Stomach (tissue), 9 donors: ENCODE data around the gene PPP1R13L. TPM values are rescaled to one million over a fixed set of nuclear protein-coding genes. Genes with fewer than 3 reads are reported as not detected.

Experiments
- DNase-seq, 2 donors: peaks; one replicate each; pipeline versions ENCODE4 v3.0.0 to v3.0.0-alpha.2; 2013 to 2019
- H3K27ac ChIP-seq, 5 donors: fragments of 200-600 bp in 4 of 5; sonication (generic) in 4 of 5; one replicate each; pipeline ENCODE4 v1.5.1; 2013 to 2019; ENCODE audit warnings: mild to moderate bottlenecking in 1 of 5, moderate library complexity in 1 of 5
- H3K27me3 ChIP-seq, 3 donors: fragments of 200-600 bp; sonication (generic); one replicate each; pipeline ENCODE4 v1.5.1; 2017 to 2019; ENCODE audit warnings: mixed run types in 1 of 3
- H3K36me3 ChIP-seq, 4 donors: fragments of 200-600 bp; sonication (generic); 1 replicate in 3 of 4; 2 replicates in 1 of 4; pipeline ENCODE4 v1.5.1; 2016 to 2019
- H3K4me1 ChIP-seq, 4 donors: fragments of 200-600 bp; sonication (generic); one replicate each; pipeline ENCODE4 v1.5.1; 2016 to 2019
- H3K4me3 ChIP-seq, 4 donors: fragments of 200-600 bp; sonication (generic) in 3 of 4; one replicate each; pipeline ENCODE4 v1.5.1; 2016 to 2019; ENCODE audit warnings: mild to moderate bottlenecking in 1 of 4
- H3K9me3 ChIP-seq, 4 donors: fragments of 200-600 bp; sonication (generic); one replicate each; pipeline ENCODE4 v1.5.1; 2016 to 2019
- EP300 ChIP-seq: sonication (generic); formaldehyde crosslinking; IDR thresholded peaks from one replicate; pipeline ENCODE4 v1.6.1; 2017; ENCODE audit warnings: antibody characterized with exemption
- POLR2A ChIP-seq, 4 donors: fragments of 450-650 bp; IDR thresholded peaks; one replicate each; pipeline ENCODE4 v1.6.1; 2016; ENCODE audit warnings: antibody characterized with exemption in 4 of 4, control low read depth in 2 of 4, mild to moderate bottlenecking in 1 of 4, moderate library complexity in 1 of 4
- POLR2AphosphoS5 ChIP-seq, 3 donors: sonication (generic); formaldehyde crosslinking; IDR thresholded peaks; one replicate each; pipeline ENCODE4 v1.6.1; 2016; ENCODE audit warnings: antibody characterized with exemption in 3 of 3
- WGBS, 5 donors: extraction: QIAGEN DNeasy Blood & Tissue Kit in 3 of 5; methylation state at CpG; one replicate each; pipeline versions ENCODE4 v1.1.5 to v1.1.7; 2013 to 2018; 5-methylcytosine and 5-hydroxymethylcytosine counted together
- intact Hi-C: fragments of 100-400 bp; cut with DNase I; formaldehyde crosslinking; loops from one replicate; pipeline ENCODE4 v1.15.1; 2023; ENCODE audit warnings: low total_unique reads
- polyA plus RNA-seq, 3 donors: library from polyadenylated mRNA; stranded (reverse); fragments of 200-250 nt; gene quantifications; one replicate each; pipeline ENCODE4 v1.2.3, GENCODE V29; 2013
- total RNA-seq, 5 donors: library from RNA; depleted of rRNA; stranded (reverse); fragments of >200 nt; gene quantifications; one replicate each; pipeline versions ENCODE4 v1.1.0 to v1.2.3, GENCODE V29; 2014 to 2016
- TF ChIP-seq, protein P1 (sequence below), 7 experiments: fragments of 450-650 bp in 4 of 7; fragments of 200-600 bp in 3 of 7; sonication (generic) in 3 of 7; IDR thresholded peaks; one replicate each; pipeline ENCODE4 v1.5.1; 2016 to 2019; ENCODE audit warnings: antibody characterized with exemption in 7 of 7, control low read depth in 2 of 7, mild to moderate bottlenecking in 1 of 7
- donor health status: healthy with polysubstance abuse.
- donor health status: Bipolar disorder and iron deficiency.
- donor health status: healthy.

PPP1R13L gene
- total and polyA plus RNA-seq, 8 donors = 2.4 to 120 (median 19.9) TPM

DNA sequence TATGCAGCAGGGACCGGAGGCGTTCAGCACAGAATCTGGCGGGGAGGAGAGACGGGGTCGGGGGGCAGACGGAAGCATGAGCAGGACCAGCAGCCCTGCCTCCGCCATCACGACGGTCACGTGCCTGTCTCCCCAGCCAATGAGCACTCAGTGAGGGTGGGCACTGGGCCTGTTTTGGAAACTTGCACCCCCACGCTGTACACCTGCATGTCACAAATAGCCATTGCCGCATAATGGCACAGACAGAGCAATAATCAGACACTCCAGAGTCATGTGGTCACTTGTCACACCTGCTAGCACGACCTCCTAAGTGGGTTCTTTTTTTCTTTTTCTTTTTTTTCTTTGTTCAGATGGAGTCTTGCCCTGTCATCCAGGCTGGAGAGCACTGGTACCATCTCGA is 43.3 kb downstream of the PPP1R13L start:
- H3K4me3 ChIP-seq = no peak overlapping the region
- H3K4me1 ChIP-seq = no peaks in the 10 kb centered on the region
- peaks cover 2 to 91% (median 76%) of the 10 kb centered on the region in 4 donors for H3K36me3 ChIP-seq
- intact Hi-C loops = no loop called here
- H3K27me3 ChIP-seq = no peaks in the 10 kb centered on the region
- no peak for DNase-seq
- no peak overlapping the region for H3K27ac ChIP-seq
- TF ChIP-seq EP300 (no peak), POLR2A (IDR thresholded peaks at IDR 0.05) (no peak), POLR2AphosphoS5 (IDR thresholded peaks at IDR 0.05) (no peak)
- TF ChIP-seq, protein P1, sequence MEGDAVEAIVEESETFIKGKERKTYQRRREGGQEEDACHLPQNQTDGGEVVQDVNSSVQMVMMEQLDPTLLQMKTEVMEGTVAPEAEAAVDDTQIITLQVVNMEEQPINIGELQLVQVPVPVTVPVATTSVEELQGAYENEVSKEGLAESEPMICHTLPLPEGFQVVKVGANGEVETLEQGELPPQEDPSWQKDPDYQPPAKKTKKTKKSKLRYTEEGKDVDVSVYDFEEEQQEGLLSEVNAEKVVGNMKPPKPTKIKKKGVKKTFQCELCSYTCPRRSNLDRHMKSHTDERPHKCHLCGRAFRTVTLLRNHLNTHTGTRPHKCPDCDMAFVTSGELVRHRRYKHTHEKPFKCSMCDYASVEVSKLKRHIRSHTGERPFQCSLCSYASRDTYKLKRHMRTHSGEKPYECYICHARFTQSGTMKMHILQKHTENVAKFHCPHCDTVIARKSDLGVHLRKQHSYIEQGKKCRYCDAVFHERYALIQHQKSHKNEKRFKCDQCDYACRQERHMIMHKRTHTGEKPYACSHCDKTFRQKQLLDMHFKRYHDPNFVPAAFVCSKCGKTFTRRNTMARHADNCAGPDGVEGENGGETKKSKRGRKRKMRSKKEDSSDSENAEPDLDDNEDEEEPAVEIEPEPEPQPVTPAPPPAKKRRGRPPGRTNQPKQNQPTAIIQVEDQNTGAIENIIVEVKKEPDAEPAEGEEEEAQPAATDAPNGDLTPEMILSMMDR (IDR thresholded peaks at IDR 0.05) = no peak
- no peaks in the 10 kb centered on the region for H3K9me3 ChIP-seq
- WGBS, 5 donors = 92 to 95% (median 95%) methylated on average over 14 of the region's 14 CpGs

- no peaks in the 10 kb centered on the region for H3K27me3 ChIP-seq
- no peaks in the 10 kb centered on the region for H3K4me1 ChIP-seq
- TF ChIP-seq POLR2AphosphoS5 (IDR thresholded peaks at IDR 0.05) (no peak), POLR2A (IDR thresholded peaks at IDR 0.05) (no peak), EP300 (no peak)
- TF ChIP-seq, protein P1 (IDR thresholded peaks at IDR 0.05) = no peak
- H3K9me3 ChIP-seq = no peaks in the 10 kb centered on the region
- no peak overlapping the region for H3K27ac ChIP-seq
- WGBS, 5 donors = 89 to 95% (median 91%) methylated on average over 12 of the region's 12 CpGs
- intact Hi-C loops = no loop called here
- H3K36me3 ChIP-seq = peaks cover 10 to 96% (median 78%) of the 10 kb centered on the region in 4 donors
- no peak overlapping the region for H3K4me3 ChIP-seq
- no peak for DNase-seq
These were observed 46.6 kb downstream of the PPP1R13L start for GRCh38 chr19:45358213-45358792.

- Histone ChIP-seq H3K36me3 (peaks cover 13 to 96% (median 78%) of the 10 kb centered on the region in 4 donors), H3K9me3 (no peaks in the 10 kb centered on the region), H3K4me3 (no peak overlapping the region), H3K4me1 (no peaks in the 10 kb centered on the region), H3K27me3 (no peaks in the 10 kb centered on the region), H3K27ac (no peak overlapping the region)
- 89 to 94% (median 92%) methylated on average over 11 of the region's 11 CpGs for WGBS, 5 donors
- no peak for DNase-seq
- no peak for TF ChIP-seq EP300
- TF ChIP-seq, protein P1 (IDR thresholded peaks at IDR 0.05) = no peak
- TF ChIP-seq POLR2A (IDR thresholded peaks at IDR 0.05) = no peak
- no peak for TF ChIP-seq POLR2AphosphoS5 (IDR thresholded peaks at IDR 0.05)
- intact Hi-C loops = no loop called here
These were observed 47.5 kb downstream of the PPP1R13L start for GRCh38 chr19:45357445-45357783.

GRCh38 chr19:45356760-45357444 is 48.0 kb downstream of the PPP1R13L start:
- Histone ChIP-seq H3K27ac (no peak overlapping the region), H3K4me1 (no peaks in the 10 kb centered on the region), H3K36me3 (peaks cover 18 to 96% (median 78%) of the 10 kb centered on the region in 4 donors), H3K9me3 (no peaks in the 10 kb centered on the region), H3K4me3 (no peak overlapping the region), H3K27me3 (no peaks in the 10 kb centered on the region)
- intact Hi-C loops = no loop called here
- 88 to 93% (median 91%) methylated on average over 18 to 20 of the region's 20 CpGs for WGBS, 5 donors
- no peak for DNase-seq
- TF ChIP-seq, protein P1 (IDR thresholded peaks at IDR 0.05) = no peak
- TF ChIP-seq EP300 (no peak), POLR2A (IDR thresholded peaks at IDR 0.05) (no peak), POLR2AphosphoS5 (IDR thresholded peaks at IDR 0.05) (no peak)
